Stimulated activated CD4-positive, alpha-beta T cell treated with anti-CD3 and anti-CD28 coated beads, TNF-alpha, amount 100 ng/mL, for 1 hour (primary cell): ENCODE data around the gene CLASP1.
"Not testable (repeated sequence)": the region's sequence is repeated elsewhere in the genome, so short reads cannot be mapped to it uniquely, and the experiment has no call there.

Experiments
- DNase-seq, 3 donors: peaks; one replicate each; pipeline ENCODE4 v3.0.0-alpha.2; 2020; ENCODE audit warnings: low read depth in 3 of 3, low spot score in 1 of 3

CLASP1 gene

DNA sequence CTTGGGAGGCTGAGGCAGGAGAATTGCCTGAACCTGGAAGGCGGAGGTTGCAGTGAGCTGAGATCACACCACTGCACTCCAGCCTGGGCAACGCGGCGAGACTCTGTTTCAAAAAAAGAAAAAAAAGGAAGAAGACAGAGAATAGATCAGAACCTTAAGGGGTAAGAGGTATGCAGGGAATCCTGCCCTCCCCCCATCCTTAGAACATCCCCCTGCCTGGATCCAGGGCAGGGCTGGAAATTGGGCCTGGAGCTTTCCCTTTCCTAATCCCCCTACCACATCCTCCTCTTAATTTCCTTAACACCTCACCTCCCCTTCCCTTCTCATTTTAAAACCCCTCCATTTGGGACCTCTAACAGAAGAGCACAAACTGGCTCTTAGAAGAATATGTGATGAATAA, 62.1 kb downstream of the CLASP1 start:
- no peak for DNase-seq

- DNase-seq: no peak
These were observed 64.5 kb downstream of the CLASP1 start for GRCh38 chr2:121584741-121585140.

GRCh38 chr2:121583555-121583954, 65.7 kb downstream of the CLASP1 start:
- DNase-seq: no peak

- no peak for DNase-seq
These were observed 67.0 kb downstream of the CLASP1 start for GRCh38 chr2:121582272-121582671.

DNA sequence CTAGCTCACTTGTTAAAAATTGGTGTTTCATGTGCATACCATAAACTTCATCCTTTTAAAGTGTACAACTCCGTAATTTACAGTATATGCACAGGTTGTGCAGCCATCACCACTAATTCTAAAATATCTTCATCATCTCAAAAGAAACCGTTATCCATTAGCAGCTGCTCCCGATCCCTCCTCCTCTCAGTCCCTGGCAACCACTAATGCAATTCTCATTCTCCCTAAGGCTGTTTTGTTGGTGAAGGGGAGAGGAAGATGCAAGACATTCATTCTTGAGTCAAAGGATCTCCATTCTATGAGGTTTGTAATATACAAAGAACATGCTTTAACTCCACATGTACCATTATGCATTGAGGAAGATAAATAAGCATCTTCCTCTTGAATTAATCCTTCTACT, 70.0 kb downstream of the CLASP1 start:
- DNase-seq: no peak

DNA sequence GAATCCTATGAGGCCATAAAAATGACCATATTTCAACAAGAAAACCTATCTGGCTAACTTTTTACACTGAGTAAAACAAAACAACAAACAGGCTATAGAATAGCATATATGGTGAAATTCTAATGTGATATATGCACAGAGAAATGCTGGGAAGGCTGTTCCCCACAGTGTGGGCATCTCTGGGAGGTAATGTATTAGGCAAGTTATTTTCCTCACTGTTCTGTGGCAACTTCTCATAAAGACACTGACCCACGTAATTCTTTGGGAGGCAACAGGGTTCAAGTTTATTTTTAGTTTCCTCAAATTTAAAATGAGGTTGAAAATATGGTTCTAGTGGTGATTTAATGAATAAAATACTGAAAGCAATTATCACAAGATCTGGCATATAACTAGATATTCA, 71.9 kb downstream of the CLASP1 start:
- no peak for DNase-seq

- DNase-seq: no peak
These were observed 73.0 kb downstream of the CLASP1 start for GRCh38 chr2:121576263-121576662.

GRCh38 chr2:121575800-121576199, 73.5 kb downstream of the CLASP1 start:
- no peak for DNase-seq

GRCh38 chr2:121570667-121571055, 78.6 kb downstream of the CLASP1 start:
- DNase-seq: no peak

DNA sequence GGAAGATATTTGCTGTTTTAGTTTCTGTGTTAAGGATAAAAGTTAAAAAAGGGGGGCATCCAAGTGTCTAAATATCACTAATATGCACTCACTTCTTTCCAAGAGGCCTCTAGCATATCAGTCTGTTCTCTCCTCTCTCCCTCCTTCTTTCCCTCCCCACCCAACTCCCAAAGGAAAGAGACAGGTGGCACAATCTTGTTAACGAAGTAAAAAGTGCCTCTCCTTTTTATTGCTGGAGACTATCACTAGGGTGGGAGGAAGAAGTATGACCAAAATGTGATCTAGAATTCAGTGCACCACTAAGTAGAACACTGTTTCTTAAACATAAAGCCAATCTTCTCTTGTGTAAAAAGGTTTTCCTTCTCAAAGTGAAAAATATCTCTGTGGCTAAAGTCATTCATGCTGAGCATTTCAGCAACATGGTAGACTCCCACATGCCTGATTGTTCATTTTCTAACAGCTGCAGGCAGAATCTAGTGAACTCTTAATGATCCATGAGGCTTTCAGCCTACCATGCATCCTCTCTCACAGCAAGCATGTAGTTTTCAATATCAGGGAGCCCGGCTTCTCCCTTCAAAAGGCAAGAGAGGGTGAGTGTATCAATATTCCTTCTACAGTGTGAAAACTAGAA, 79.1 kb downstream of the CLASP1 start:
- DNase-seq: no peak

- no peak for DNase-seq
These were observed 81.3 kb downstream of the CLASP1 start for GRCh38 chr2:121567957-121568409.

- DNase-seq: no peak
These were observed 81.8 kb downstream of the CLASP1 start for GRCh38 chr2:121567452-121567851.

DNA sequence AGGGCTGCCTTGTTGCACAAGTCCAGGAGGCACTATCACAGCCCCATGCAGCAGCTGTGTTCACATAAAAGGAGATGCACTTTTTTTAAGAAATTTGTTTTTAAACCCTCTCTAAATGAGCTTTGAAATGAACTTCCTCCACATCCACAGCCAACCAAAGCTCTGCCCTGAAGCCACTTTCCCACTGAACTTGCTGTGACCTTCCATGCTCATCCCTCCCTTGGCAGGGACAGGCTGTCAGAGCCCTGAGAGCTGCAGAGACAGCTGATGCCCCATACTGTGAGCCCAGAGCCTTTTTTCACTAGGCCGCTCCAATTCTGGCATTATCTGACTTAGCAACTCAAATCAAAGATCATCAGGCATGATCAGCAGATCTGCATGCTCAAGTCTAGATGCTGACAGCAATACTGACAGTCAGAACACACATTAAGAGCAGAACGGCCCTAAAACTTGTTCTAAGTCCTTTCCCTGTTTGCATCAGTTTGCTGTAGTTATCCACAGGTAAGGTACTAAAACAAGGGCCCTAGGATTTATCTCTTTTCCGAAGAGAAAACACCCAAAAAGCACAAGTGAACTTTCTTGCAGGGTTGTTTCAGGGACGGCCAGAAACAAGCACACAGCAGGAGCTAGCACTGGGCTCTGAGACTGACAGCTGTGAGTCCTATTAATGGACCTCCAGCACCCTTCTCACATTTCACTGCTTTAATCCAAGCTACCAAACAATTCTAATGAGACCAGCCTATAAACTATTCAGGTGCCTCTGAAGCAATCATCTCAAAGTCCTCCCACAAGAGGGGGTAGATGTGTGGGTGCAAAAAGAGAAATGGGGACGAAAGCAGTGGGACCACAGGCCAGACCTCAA, 83.6 kb downstream of the CLASP1 start:
- DNase-seq: no peak

DNA sequence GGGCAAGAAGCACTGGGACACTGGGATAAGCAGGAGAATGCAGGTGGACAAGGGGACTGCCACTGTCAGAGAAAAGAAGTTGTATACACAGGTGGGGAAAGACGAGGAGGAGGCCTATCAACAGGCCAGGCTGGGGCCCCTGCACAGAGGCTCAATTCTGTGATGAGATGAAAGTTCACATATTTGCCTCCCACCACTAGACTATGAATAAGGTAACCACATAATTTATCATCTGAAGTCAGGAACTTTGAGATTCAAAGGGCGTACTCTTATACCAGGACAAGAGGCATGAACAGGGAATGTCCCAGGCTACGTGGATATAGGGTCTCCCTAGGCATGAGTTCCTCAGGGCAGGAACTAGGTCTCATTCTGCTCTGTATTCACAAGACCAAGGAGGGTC, 84.4 kb downstream of the CLASP1 start:
- no peak for DNase-seq

DNA sequence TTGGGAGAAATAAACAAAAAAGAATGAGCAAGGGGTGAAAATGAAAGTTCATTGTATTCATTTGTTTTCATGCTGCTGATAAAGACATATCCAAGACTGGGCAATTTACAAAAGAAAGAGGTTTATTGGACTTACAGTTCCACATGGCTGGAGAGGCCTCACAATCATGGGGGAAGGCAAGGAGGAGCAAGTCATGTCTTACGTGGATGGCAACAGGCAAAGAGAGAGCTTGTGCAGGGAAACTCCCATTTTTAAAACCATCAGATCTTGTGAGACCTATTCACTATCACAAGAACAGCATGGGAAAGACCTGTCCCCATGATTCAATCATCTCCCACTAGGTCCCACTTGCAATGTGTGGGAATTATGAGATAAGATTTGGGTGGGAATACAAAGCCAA, 85.5 kb downstream of the CLASP1 start:
- not testable (repeated sequence) for DNase-seq

DNA sequence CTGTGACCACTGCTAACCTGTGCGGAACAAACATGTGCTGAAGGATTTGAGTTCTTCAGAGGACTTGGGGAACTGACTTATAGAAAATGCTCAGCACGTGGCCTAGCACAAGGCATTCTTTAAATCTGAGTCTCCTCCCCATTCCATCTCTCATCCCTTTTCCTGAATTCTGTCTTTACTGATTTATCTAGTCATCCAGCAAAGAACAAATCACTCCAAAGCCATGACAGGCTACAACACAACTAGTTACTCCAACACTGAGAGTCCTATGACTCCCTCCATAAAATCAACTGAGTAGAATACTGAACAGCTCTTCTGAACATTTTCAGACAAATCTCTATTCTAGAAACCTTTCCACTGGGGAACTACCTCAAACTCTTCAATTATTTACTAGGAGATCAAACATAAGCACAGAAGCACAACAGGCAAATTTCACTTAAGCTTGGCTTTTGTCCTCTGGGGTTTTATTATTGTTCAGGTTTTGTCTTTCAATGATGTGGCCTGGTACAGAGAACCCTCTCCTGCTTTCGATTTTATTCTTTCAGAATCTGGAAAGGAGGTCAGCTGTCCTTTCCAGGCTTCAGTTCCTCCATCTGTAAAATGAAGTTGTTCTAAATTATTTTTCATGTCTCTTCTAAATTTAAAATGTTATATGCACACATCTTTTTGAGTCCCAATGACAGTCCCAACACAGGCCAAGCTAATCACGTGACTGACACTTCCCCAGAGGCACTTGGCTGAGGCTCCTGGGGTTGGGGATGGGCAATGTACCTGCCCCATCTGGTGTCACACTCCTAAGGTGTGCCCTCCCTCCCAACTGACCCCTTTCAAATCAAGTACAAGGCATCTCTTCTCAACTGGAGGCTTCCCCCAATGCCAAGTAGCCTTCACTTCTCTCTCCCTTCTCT, 86.7 kb downstream of the CLASP1 start:
- no peak for DNase-seq

DNA sequence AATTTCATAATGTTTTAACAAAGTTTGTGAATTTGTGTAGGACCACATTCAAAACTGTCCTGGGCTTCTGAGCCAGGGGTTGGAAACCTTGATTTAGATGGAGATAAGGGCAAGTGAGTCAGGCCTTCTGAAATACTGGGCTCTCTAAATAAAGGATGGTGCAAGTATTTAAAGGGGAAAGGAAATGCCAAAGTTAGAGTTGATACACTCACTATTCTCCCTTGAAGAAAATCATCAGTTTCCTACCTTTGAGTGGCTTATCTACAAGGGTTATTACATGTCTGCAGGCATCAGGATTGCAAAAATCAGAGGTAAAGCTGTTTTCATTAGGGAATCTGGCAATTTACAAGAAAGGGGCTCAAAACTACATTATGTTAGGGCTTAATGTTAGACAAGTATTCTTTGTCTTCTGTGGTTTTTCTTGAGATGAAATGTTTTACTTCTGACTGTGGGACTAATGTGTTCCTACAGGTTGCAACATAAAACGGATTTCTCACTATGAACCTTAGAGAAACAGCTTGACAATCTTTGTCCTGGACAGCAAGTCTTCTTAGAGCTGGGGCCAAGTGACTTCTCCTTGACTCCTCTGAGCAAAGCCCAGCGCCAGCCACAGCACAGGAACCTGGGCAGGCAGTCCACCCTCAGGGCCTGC, 87.5 kb downstream of the CLASP1 start:
- no peak for DNase-seq

DNA sequence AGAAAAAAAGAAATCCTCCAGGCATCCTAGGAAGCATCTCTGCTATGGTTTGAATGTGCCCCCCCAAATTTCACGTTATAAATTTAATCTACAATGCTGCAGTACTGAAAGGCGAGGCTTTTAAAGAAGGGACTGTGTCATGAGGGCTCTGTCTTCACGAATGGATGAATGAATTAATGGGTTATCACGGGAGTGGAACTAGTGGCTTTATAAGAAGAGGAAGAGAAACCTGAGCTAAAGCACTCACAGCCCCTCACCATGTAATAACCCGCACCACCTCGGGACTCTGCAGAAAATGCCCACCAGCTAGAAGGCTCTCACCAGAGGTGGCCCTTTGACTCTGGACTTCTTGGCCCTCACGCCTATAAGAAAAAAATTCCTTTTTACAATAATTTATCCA, 90.9 kb downstream of the CLASP1 start:
- no peak for DNase-seq

- DNase-seq: no peak
These were observed 94.3 kb downstream of the CLASP1 start for GRCh38 chr2:121555008-121555407.

DNA sequence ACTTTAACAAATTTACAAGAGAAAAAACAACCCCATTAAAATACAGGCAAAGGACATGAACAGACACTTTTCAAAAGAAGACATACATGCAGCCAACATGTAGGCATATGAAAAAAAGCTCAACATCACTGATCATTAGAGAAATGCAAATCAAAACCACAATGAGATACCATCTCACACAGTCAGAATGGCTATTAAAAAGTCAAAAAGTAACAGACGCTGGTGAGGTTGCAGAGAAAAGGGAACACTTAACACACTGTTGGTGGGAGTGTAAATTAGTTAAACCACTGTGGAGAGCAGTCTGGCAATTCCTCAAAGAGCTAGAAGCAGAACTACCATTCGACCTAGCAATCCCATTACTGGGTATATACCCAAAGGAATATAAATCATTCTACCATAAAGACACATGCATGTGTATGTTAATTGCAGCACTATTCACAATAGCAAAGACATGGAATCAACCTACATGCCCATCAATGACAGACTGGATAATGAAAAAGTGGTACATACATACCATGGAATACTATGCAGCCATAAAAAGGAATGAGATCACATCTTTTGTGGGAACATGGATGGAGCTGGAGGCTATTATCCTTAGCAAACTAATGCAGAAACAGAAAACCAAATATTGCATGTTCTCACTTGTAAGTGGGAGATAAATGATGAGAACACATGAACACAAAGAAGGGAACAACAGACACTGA, 96.6 kb downstream of the CLASP1 start:
- DNase-seq: not testable (repeated sequence)
